ENCODE results near the gene RANBP3.

RANBP3 gene

GRCh38 chr19:5896365-5897076 lies 81.4 kb downstream of the RANBP3 start:
- TF ChIP-seq CTCF (IDR thresholded peaks at IDR 0.05; ENCODE audit: low read depth, low read length): no peak
- no peak for DNase-seq (ENCODE audit: extremely low read depth, low read depth)

GRCh38 chr19:5895890-5896289 lies 82.0 kb downstream of the RANBP3 start:
- TF ChIP-seq CTCF (IDR thresholded peaks at IDR 0.05; ENCODE audit: low read depth, low read length): no peak
- DNase-seq (ENCODE audit: extremely low read depth, low read depth): no peak

GRCh38 chr19:5895409-5895808 lies 82.5 kb downstream of the RANBP3 start:
- TF ChIP-seq CTCF (IDR thresholded peaks at IDR 0.05; ENCODE audit: low read depth, low read length): no peak
- no peak for DNase-seq (ENCODE audit: extremely low read depth, low read depth)

GRCh38 chr19:5894704-5895349 lies 83.1 kb downstream of the RANBP3 start:
- TF ChIP-seq CTCF (IDR thresholded peaks at IDR 0.05; ENCODE audit: low read depth, low read length): no peak
- DNase-seq (ENCODE audit: extremely low read depth, low read depth): no peak

- no peak for TF ChIP-seq CTCF (IDR thresholded peaks at IDR 0.05; ENCODE audit: low read depth, low read length)
These were observed 83.8 kb downstream of the RANBP3 start for GRCh38 chr19:5893907-5894703.

GRCh38 chr19:5893296-5893903 lies 84.5 kb downstream of the RANBP3 start:
- DNase-seq (ENCODE audit: extremely low read depth, low read depth): no peak
- TF ChIP-seq CTCF (IDR thresholded peaks at IDR 0.05; ENCODE audit: low read depth, low read length): no peak

More at GRCh38 chr19:5893907-5894703, 83.8 kb downstream of the RANBP3 start:
- DNase-seq (ENCODE audit: extremely low read depth, low read depth): no peak
